GM06990 (cell line): Measurements from ENCODE around the gene RSRC1.

ENCODE experiments used
- DNase-seq: peaks from one replicate; pipeline ENCODE4 v3.0.0-alpha.2; 2011; ENCODE audit not compliant: insufficient read length; ENCODE audit errors: extremely low read depth
- H3K27me3 ChIP-seq: replicated peaks from 2 replicates; pipeline ENCODE4 v1.6.0; 2011; ENCODE audit warnings: low read length; ENCODE audit not compliant: control insufficient read depth, insufficient read depth
- H3K36me3 ChIP-seq: 2 replicates; pipeline ENCODE4 v1.5.1; 2011; ENCODE audit warnings: low read length; ENCODE audit not compliant: control insufficient read depth, insufficient read depth
- H3K4me3 ChIP-seq: replicated peaks from 2 replicates; pipeline ENCODE4 v1.5.1; 2011; ENCODE audit warnings: low read depth, mild to moderate bottlenecking, control low read depth, low read length
- CTCF ChIP-seq: IDR thresholded peaks from 2 replicates; pipeline ENCODE4 v1.5.1; 2011; ENCODE audit warnings: low read length, control low read depth, mild to moderate bottlenecking, inconsistent platforms; ENCODE audit not compliant: insufficient read depth, poor library complexity, severe bottlenecking

The RSRC1 gene

GRCh38 chr3:158520433-158520832 is 410.5 kb downstream of the RSRC1 start:
- TF ChIP-seq CTCF: no peak
- Histone ChIP-seq H3K27me3 (no peaks in the 10 kb centered on the region), H3K4me3 (no peak overlapping the region), H3K36me3 (no peaks in the 10 kb centered on the region)
- no peak for DNase-seq

- no peak for DNase-seq
- Histone ChIP-seq H3K4me3 (no peak overlapping the region), H3K36me3 (no peaks in the 10 kb centered on the region), H3K27me3 (no peaks in the 10 kb centered on the region)
- no peak for TF ChIP-seq CTCF
Observed at GRCh38 chr3:158522221-158523136, 412.6 kb downstream of the RSRC1 start.

GRCh38 chr3:158528076-158528674 is 418.3 kb downstream of the RSRC1 start:
- no peaks in the 10 kb centered on the region for H3K27me3 ChIP-seq
- no peak overlapping the region for H3K4me3 ChIP-seq

GRCh38 chr3:158531334-158531733 is 421.4 kb downstream of the RSRC1 start:
- Histone ChIP-seq H3K36me3 (no peaks in the 10 kb centered on the region), H3K27me3 (no peaks in the 10 kb centered on the region), H3K4me3 (no peak overlapping the region)
- no peak for DNase-seq
- TF ChIP-seq CTCF: no peak

More at GRCh38 chr3:158528076-158528674, 418.3 kb downstream of the RSRC1 start:
- H3K36me3 ChIP-seq: no peaks in the 10 kb centered on the region
- TF ChIP-seq CTCF: no peak
- no peak for DNase-seq

GRCh38 chr3:158532099-158532734 is 422.3 kb downstream of the RSRC1 start:
- Histone ChIP-seq H3K36me3 (no peaks in the 10 kb centered on the region), H3K4me3 (no peak overlapping the region), H3K27me3 (no peaks in the 10 kb centered on the region)
- TF ChIP-seq CTCF: peak; percentile 50
- DNase-seq: peak; percentile 3
